Activated naive CD4-positive, alpha-beta T cell treated with anti-CD3 and anti-CD28 coated beads, Interleukin-2, amount 10 ng/mL, durations not matched to agents 5 hours and 36 hours (primary cell): ENCODE results near the gene DYNLT1. TPM values are rescaled to one million over a fixed set of nuclear protein-coding genes. Genes with fewer than 3 reads are reported as not detected.

ENCODE experiments used
- microRNA-seq: library from miRNA; unstranded; fragments of <30 nt; microRNA quantifications from one replicate; pipeline ENCODE4 v1.2.0, GENCODE V29; 2022; ENCODE audit warnings: borderline microRNAs expressed, borderline replicate concordance
- total RNA-seq, 2 experiments: library from RNA; stranded (reverse); gene quantifications; one replicate each; pipeline ENCODE4 v1.2.3, GENCODE V29; 2021

DYNLT1 gene
- 10 to 100 TPM; 87.9 to 89.8 TPM for total RNA-seq

GRCh38 chr6:158644231-158645063 is at the start of gene DYNLT1:
TSS of gene DYNLT1 (minus strand) at chr6:158644743. CDS start at chr6:158644708, 35 bp downstream.

GRCh38 chr6:158649289-158650143 is 5.0 kb upstream of the DYNLT1 start, which contains the start of gene SYTL3:
TSS of gene SYTL3 (plus strand) at chr6:158650054. CDS start at chr6:158663269, 13,215 bp downstream.

Small RNA genes lying within 50 kb of the gene (microRNA-seq; reads per million reads assigned to microRNA genes)
- not detected for gene MIR7161

Other genes starting within 250 kb of the DYNLT1 start
- 10 to 100 TPM; 18.1 to 19.2 TPM for gene TMEM181, start 84.7 kb downstream of the DYNLT1 start, total RNA-seq
- 10 to 100 TPM; 45.2 to 48.5 TPM for gene SYTL3, start 5.3 kb upstream of the DYNLT1 start, total RNA-seq
- 100 to 1,000 TPM; 183 to 185 TPM for gene EZR, start 174.6 kb upstream of the DYNLT1 start, total RNA-seq